Thyroid gland (tissue), 4 donors: ENCODE measurements around the gene SRRT. TPM values are rescaled to one million over a fixed set of nuclear protein-coding genes. Genes with fewer than 3 reads are reported as not detected.

ENCODE experiments used
- DNase-seq, 2 donors: peaks; one replicate each; pipeline ENCODE4 v3.0.0-alpha.2; 2019
- H3K27ac ChIP-seq, 3 donors: fragments of 200-600 bp; sonication (generic); 1 replicate in 2 of 3; 2 replicates in 1 of 3; pipeline ENCODE4 v1.5.1; 2016 to 2019; ENCODE audit warnings: mild to moderate bottlenecking in 1 of 3, moderate library complexity in 1 of 3
- H3K27me3 ChIP-seq: fragments of 200-600 bp; sonication (generic); one replicate; pipeline ENCODE4 v1.5.1; 2019
- H3K36me3 ChIP-seq, 2 donors: fragments of 200-600 bp; sonication (generic); one replicate each; pipeline ENCODE4 v1.5.1; 2016 to 2019
- H3K4me1 ChIP-seq, 2 donors: fragments of 200-600 bp; sonication (generic); one replicate each; pipeline ENCODE4 v1.5.1; 2017 to 2019
- H3K4me3 ChIP-seq, 3 donors: fragments of 200-600 bp; sonication (generic); replicated peaks in 1 of 3; 1 replicate in 2 of 3; 2 replicates in 1 of 3; pipeline ENCODE4 v1.5.1; 2016; ENCODE audit warnings: mild to moderate bottlenecking in 1 of 3
- H3K9me3 ChIP-seq: fragments of 200-600 bp; sonication (generic); one replicate; pipeline ENCODE4 v1.5.1; 2017
- POLR2A ChIP-seq, 2 donors: fragments of 450-650 bp; IDR thresholded peaks; one replicate each; pipeline ENCODE4 v1.6.1; 2017; ENCODE audit warnings: antibody characterized with exemption in 2 of 2, mild to moderate bottlenecking in 2 of 2, moderate library complexity in 1 of 2
- WGBS, 2 donors: methylation state at CpG; one replicate each; pipeline ENCODE4 v1.1.5; 2017; 5-methylcytosine and 5-hydroxymethylcytosine counted together
- intact Hi-C: fragments of 100-400 bp; cut with DNase I; formaldehyde crosslinking; loops from one replicate; pipeline ENCODE4 v1.15.1; 2023
- total RNA-seq, 4 donors: library from RNA; depleted of rRNA; stranded (reverse); fragments of >200 nt; gene quantifications; one replicate each; pipeline ENCODE4 v1.2.3, GENCODE V29; 2016
- TF ChIP-seq, protein P1 (sequence below), 6 experiments: fragments of 200-600 bp in 3 of 6; fragments of 450-650 bp in 3 of 6; sonication (generic) in 3 of 6; IDR thresholded peaks; one replicate each; pipeline ENCODE4 v1.5.1; 2016 to 2019; ENCODE audit warnings: antibody characterized with exemption in 6 of 6, mild to moderate bottlenecking in 2 of 6, inconsistent platforms in 1 of 6, moderate library complexity in 1 of 6

SRRT gene
- total RNA-seq, 4 donors from 2014 or later, result 62.5 to 109 (median 93.2) TPM

DNA sequence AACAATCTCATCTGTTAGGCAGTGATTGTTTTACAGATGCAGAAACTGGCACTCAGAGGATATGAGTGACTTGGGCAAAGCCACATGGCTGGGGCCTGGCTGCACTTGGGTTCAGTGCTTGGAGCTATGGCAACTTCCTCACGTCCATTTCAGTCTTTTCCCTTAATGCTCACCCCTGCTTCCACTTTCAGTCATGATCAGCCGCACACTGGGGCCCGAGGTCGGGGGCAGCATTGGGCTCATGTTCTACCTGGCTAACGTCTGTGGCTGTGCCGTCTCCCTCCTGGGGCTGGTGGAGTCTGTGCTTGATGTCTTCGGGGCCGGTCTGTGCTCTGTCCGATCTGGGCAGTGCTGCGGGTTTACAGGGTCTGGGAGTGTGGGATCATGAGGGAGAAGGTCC, 19.4 kb upstream of the SRRT start:
- peaks cover 7 to 16% of the 10 kb centered on the region in 2 donors for H3K4me1 ChIP-seq
- no peak overlapping the region for H3K27ac ChIP-seq
- H3K9me3 ChIP-seq, result no peaks in the 10 kb centered on the region
- 83 to 96% methylated on average over 10 of the region's 10 CpGs for WGBS, 2 donors
- intact Hi-C loops, result loop anchor here (10.0 kb wide), 1 partner anchor 151 kb away; the partner anchor contains the start of gene POP7
- H3K27me3 ChIP-seq, result no peaks in the 10 kb centered on the region
- DNase-seq, result no peak
- H3K36me3 ChIP-seq, result no peaks in the 10 kb centered on the region
- TF ChIP-seq, protein P1, sequence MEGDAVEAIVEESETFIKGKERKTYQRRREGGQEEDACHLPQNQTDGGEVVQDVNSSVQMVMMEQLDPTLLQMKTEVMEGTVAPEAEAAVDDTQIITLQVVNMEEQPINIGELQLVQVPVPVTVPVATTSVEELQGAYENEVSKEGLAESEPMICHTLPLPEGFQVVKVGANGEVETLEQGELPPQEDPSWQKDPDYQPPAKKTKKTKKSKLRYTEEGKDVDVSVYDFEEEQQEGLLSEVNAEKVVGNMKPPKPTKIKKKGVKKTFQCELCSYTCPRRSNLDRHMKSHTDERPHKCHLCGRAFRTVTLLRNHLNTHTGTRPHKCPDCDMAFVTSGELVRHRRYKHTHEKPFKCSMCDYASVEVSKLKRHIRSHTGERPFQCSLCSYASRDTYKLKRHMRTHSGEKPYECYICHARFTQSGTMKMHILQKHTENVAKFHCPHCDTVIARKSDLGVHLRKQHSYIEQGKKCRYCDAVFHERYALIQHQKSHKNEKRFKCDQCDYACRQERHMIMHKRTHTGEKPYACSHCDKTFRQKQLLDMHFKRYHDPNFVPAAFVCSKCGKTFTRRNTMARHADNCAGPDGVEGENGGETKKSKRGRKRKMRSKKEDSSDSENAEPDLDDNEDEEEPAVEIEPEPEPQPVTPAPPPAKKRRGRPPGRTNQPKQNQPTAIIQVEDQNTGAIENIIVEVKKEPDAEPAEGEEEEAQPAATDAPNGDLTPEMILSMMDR (IDR thresholded peaks at IDR 0.05), result no peak
- H3K4me3 ChIP-seq, result no peak overlapping the region

DNA sequence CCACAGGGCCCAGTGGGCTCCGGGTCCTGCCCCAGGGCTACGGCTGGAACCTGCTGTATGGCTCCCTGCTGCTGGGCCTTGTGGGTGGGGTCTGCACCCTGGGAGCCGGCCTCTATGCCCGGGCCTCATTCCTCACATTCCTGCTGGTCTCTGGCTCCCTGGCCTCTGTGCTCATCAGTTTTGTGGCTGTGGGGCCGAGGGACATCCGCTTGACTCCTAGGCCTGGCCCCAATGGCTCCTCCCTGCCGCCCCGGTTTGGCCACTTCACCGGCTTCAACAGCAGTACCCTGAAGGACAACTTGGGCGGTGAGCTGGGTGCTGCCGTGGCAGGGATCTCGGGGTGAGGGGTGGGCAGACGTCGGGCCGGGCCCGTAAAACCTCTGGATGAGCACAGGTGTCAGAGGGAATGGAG, 18.0 kb upstream of the SRRT start:
- DNase-seq, result no peak
- TF ChIP-seq POLR2A (IDR thresholded peaks at IDR 0.05), result no peak
- TF ChIP-seq, protein P1 (IDR thresholded peaks at IDR 0.05), result no peak
- H3K4me1 ChIP-seq, result peaks cover 4 to 14% of the 10 kb centered on the region in 2 donors
- H3K9me3 ChIP-seq, result no peaks in the 10 kb centered on the region
- WGBS, 2 donors, result 95 to 97% methylated on average over 12 to 15 of the region's 16 CpGs
- peaks cover 0 to 5% of the 10 kb centered on the region in 2 donors for H3K36me3 ChIP-seq
- H3K4me3 ChIP-seq, result no peak overlapping the region
- no peak overlapping the region for H3K27ac ChIP-seq
- no peaks in the 10 kb centered on the region for H3K27me3 ChIP-seq
- intact Hi-C loops, result loop anchor here (10.0 kb wide), 1 partner anchor 152 kb away; the partner anchor contains the start of gene POP7

DNA sequence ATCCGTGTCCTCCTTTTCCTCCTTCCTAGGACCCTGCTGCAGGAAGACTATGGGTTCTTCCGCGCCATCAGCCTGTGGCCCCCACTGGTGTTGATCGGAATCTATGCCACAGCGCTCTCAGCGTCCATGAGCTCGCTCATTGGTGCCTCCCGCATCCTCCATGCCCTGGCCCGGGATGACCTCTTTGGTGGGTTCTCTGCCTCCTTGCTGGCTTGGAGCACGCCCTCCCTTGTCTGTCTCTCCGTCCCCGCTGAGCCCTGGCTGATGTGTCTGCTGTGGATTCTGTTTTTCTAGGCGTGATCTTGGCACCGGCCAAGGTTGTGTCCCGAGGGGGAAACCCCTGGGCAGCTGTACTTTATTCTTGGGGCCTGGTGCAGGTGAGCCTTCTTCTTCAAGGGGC, 15.0 kb upstream of the SRRT start:
- intact Hi-C loops, result loop anchor here (10.0 kb wide), 1 partner anchor 155 kb away; the partner anchor contains the start of gene POP7
- Histone ChIP-seq H3K36me3 (peaks cover 0 to 5% of the 10 kb centered on the region in 2 donors), H3K4me3 (no peak overlapping the region), H3K4me1 (no peaks in the 10 kb centered on the region), H3K9me3 (no peaks in the 10 kb centered on the region), H3K27ac (no peak overlapping the region), H3K27me3 (no peaks in the 10 kb centered on the region)
- 87 to 92% methylated on average over 12 to 15 of the region's 15 CpGs for WGBS, 2 donors
- TF ChIP-seq, protein P1 (IDR thresholded peaks at IDR 0.05), result no peak
- no peak for TF ChIP-seq POLR2A (IDR thresholded peaks at IDR 0.05)
- no peak for DNase-seq

DNA sequence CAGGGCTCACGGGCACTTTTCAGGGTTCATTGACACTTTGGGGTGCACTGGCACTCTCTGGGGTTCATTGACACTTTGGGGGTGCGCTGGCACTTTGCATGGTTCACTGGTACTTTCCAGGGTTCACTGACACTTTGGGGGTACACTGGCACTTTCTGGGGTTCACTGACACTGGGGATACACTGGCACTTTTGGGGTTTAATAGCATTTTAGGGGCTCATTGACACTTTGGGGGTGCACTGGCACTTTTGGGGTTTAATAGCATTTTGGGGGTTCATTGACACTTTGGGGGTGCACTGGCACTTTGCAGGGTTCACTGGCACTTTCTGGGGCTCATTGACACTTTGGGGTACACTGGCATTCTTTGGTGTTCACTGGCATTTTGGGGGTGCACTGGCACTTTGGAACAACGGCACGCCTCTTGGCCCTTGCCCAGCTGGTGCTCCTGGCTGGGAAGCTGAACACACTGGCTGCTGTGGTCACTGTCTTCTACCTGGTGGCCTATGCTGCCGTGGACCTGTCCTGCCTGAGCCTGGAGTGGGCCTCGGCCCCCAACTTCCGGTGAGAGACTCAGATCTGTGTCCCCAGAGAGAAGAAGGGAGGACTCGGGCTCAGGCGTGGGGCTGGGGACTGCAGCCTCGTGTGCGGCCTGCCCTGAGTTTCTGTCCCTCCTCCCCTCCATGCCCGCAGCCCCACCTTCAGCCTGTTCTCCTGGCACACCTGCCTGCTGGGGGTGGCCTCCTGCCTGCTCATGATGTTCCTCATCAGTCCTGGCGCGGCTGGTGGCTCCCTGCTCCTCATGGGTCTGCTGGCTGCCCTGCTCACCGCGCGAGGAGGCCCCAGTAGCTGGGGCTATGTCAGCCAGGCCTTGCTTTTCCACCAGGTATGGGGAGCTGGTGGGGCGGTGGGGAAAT, 13.9 kb upstream of the SRRT start:
- Histone ChIP-seq H3K27me3 (no peaks in the 10 kb centered on the region), H3K4me1 (peaks cover 0 to 4% of the 10 kb centered on the region in 2 donors), H3K9me3 (no peaks in the 10 kb centered on the region), H3K36me3 (peaks cover 0 to 5% of the 10 kb centered on the region in 2 donors), H3K4me3 (no peak overlapping the region), H3K27ac (no peak overlapping the region)
- TF ChIP-seq, protein P1 (IDR thresholded peaks at IDR 0.05), result no peak
- no peak for TF ChIP-seq POLR2A (IDR thresholded peaks at IDR 0.05)
- intact Hi-C loops, result no loop called here
- DNase-seq, result no peak
- 90 to 94% methylated on average over 6 to 18 of the region's 18 CpGs for WGBS, 2 donors

- no peak for DNase-seq
- Histone ChIP-seq H3K36me3 (peaks cover 0 to 5% of the 10 kb centered on the region in 2 donors), H3K4me3 (no peak overlapping the region), H3K27ac (no peak overlapping the region), H3K4me1 (peaks cover 3 to 10% of the 10 kb centered on the region in 2 donors), H3K27me3 (no peaks in the 10 kb centered on the region), H3K9me3 (no peaks in the 10 kb centered on the region)
- TF ChIP-seq, protein P1 (IDR thresholded peaks at IDR 0.05), result no peak
- no peak for TF ChIP-seq POLR2A (IDR thresholded peaks at IDR 0.05)
- intact Hi-C loops, result no loop called here
- WGBS, 2 donors, result 88 to 96% methylated on average over 14 of the region's 14 CpGs
Measured at GRCh38 chr7:100861616-100861985, 13.3 kb upstream of the SRRT start.
